Muscle of back (tissue), 11 donors: ENCODE data around the gene WWC2. TPM values are rescaled to one million over a fixed set of nuclear protein-coding genes. Genes with fewer than 3 reads are reported as not detected.

Experiments used
- DNase-seq, 3 donors: peaks; one replicate each; pipeline versions ENCODE4 v3.0.0 to v3.0.0-alpha.2; 2013
- polyA plus RNA-seq, 10 donors: library from polyadenylated mRNA; unstranded; fragments of 120-200 nt; gene quantifications; one replicate each; pipeline ENCODE4 v1.2.1, GENCODE V29; 2013; ENCODE audit not compliant: insufficient read length in 10 of 10

The WWC2 gene
- polyA plus RNA-seq, 10 donors: 16.8 to 26.3 (median 21.0) TPM

DNA sequence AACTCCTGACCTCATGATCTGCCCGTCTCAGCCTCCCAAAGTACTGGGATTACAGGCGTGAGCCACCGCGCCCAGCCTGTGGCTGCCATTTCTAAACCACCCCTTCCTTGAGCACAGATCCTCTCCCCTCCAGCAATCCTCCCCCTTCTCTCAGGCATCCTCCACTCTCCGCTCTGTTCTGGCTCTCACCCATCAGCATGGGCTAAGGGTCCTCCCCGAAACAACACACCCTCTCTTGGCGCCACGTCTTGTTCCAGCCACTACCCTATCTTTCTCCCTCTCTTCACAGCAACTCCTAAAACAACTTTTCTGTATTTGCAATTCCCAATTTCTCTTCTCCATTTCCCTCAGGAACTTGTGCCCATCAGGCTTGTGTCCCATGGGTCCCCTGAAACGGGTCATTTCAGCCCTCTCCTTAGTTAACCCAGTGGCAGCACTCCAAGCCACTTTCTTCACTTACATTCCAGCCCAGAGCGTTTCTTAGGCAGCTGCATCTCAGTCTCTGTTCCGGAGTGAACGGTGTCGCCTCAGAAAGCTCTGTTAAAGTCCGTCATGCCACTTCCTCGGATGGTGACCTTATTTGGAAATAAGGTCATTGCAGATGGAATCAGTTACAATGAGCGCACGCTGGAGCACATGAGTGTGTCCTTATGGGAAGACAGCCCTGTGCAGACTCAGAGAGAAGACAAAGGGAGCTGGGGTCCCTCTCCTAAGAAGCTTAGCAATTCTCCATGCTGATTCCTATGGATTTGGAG is 251.4 kb downstream of the WWC2 start:
- DNase-seq: no peak

DNA sequence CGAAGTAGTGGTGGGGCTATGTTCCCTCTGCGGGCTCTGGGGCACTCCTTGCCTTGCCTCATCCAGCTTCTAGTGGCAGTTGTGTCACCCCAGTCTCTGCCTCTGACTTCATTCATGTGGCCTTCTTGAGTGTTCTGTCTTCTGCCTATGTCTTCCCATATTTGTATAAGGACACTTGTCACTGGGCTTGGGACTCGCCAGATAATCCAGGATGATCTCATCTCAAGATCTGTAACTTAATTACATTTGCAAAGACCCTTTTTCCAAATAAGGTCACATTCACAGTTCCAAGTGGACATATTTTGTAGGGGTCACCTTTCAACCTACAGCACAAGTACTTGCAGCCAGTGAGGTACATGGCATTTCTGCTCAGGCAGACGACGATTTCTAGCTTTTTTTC is 253.5 kb downstream of the WWC2 start:
- DNase-seq: no peak

DNA sequence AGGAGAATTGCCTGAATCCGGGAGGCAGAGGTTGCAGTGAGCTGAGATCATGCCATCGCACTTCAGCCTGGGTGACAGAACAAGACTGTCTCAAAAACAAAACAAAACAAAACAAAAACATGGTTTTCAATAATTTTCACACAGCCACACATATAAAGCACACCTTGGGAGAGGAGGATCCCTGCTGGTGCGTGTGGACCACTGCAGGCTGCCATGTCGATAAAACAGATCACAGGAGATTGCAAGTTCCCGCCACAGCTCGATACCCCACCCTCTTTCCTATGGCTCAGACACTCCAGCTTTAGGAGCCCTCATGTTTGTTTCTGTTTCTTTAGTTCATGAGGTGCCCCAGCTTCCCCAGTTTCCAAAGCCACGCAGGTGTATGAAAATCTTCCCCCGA is 254.5 kb downstream of the WWC2 start:
- DNase-seq: no peak

DNA sequence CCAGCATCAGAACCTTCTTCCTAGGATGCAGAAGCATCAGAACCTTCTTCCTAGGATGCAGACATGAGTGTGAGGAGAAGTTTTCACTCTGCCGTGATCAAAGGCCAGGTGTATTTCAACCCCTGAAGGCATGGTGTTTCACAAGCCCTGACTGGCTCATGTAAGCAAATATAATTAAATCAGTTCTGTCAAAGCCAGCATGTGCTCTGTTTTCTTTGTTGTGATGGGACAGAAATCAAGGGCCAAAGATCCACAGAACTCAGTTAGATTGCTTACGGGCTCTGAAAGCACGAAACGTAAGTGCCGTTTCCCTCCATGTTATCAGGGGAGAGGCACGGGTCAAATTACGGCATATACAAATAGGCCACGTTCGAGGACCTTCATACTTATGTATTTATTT is 255.2 kb downstream of the WWC2 start:
- no peak for DNase-seq

DNA sequence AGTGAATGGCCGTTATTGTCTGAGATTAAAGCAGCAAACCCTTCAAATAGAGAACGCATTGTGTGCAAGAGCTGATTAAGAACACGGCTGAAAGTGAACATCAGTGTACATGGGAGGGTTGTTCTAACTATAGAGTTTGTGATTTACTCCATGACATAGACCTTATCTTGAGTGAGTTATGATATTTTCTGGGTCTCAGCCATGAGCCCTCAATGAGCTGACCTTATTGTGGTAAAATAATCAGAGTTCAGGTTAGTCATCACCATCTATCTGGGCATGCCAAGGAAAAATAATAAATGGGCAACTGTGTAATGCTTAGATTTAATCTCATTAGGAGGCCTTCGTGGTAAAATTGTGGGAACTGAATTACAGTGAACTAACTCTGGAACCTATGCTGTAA is 256.3 kb downstream of the WWC2 start:
- DNase-seq: peak in 1 of 3 donors; percentile 58

DNA sequence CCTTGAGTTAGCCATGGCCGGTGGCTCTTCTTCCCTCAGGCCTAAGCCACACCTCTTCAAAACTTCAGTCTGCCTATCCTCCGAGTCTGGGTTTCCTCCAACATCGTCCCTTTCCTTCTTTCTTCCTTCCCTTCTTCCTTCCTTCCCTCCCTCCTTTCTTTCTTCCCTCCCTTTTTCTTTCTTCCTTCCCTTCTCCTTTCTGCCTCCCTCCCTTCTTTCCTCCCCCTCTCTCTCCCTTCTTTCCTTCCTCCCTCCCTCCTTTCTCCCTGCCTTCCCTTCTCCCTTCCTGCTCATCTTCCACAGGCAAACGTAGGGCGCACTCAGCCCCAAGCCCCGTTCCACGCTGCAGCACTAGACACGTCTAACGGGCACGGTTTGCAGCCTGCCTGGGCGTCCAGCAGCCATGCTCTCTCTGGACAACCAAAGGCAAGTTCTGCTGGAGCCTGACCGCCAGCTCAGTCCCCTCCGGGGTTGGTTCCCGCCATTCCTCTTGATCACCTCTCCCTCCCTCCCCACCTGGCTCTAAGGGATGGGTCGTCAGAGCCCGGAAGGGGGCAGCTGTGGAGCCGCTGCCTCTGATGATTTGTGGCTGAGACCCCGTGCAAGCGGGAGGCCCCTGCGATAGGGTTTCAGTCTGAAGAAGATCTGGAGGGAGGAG is 257.2 kb downstream of the WWC2 start:
- DNase-seq: no peak

DNA sequence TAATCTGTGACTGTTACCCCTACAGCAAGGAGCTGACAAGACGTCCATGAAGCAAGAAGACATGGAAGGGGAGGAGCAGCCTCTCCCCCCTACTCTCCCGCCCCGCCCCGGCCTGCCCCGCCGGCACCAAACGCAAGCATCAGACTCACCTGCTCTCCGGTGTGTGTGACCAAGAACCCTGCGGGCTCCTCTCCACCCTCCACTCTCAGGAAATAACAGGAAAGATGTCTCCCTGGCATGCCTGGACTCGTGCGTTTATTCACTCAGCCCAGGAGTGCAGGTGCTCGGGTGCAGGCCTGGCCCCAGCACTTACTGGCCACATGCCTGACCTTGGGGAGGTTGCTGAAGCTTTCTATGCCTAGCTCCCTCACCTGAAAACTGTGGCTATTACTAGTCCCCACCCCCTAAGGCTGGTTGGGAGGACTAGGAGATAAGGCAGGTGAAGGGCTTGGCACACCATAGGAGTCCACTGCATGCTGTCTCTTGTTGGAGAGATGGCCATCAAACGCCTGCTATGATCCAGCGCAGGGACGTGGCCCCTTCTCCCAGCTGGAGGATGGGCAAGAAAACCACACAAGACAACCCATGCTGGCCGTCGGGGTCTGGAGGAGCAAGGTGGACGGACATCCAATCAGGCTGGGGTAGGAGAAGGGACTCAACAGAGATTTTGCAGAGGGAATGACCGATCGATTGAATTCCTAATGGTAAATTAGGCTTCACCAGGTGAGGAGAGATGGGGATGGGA is 258.0 kb downstream of the WWC2 start:
- DNase-seq: no peak

DNA sequence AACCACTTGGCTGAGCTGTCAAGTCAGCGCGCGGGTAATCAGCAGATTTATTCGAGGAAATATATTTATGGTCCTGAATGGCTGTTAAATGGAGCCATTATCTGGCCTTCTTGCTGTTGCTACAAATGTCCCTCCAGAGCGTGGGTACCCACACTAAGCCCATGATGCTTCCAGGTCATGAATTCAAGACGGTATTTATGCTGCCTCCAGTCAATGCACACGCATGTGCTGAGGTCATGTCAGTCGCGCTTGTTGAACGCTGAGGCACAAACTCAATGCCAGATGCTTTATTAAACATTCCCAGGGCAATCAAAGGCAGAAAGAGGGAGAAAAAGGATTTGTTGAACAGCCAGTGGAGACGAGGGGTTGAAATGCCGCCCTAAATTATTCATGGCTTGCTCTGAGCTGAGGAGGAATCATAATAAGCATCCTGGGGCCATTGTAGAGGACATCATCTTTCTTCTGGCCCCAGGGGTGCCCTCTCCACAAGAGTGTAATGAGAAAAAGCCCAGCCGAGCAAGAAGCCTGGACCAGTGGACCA is 259.2 kb downstream of the WWC2 start:
- no peak for DNase-seq

DNA sequence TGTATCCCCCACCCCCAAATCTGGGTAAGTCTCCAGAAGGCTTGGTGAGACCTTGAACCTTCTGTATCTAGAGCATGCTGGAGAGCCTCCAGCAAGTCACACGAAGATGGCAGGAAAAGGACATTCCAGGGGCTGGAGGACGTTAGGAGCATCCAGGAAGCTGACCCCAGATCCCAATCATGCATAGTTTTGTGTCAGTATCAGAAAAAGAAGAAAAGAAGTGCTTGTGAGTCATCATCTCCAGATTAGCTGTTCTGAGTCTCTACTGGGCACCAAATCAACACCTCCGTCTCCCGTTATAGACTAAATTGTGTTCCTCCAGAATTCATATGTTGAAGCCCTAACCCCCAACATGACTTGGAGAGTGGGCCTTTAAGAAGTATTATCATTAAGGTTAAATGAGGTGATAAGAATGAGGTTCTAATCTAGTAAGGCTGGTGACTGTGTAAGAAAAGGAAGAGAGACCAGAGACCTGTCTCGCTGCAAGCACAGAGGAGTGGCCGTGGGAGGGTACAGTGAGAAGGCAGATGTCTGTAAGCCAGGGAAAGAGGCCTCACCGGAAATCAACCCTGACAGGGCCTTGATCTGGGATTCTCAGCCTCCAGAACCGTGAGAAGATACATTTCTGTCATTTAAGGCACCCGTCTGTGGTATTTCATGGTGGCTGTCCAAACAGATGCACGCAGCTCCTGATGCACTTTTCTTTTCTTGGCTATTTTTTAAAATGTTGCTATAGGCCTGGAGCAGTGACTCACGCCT is 261.3 kb downstream of the WWC2 start:
- DNase-seq: peak in 1 of 3 donors; percentile 56

DNA sequence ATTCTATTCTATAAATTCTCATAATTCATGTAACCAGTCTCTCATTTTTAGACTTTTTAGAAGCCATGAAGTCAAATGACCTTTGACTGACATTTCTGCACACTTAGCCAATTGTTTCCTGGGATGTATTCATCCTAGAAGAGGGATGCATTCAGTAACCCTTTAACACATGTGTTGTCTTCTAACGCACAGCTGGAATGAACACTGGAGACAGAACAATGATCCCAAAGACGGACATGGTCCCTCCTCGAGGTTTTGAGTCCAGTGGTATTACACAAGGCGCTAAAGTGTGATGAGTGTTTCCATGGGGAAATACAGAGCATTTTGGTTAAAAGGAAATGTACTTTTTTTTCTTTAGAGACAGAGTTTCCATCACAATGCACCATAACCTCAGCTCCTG is 263.0 kb downstream of the WWC2 start:
- DNase-seq: no peak

DNA sequence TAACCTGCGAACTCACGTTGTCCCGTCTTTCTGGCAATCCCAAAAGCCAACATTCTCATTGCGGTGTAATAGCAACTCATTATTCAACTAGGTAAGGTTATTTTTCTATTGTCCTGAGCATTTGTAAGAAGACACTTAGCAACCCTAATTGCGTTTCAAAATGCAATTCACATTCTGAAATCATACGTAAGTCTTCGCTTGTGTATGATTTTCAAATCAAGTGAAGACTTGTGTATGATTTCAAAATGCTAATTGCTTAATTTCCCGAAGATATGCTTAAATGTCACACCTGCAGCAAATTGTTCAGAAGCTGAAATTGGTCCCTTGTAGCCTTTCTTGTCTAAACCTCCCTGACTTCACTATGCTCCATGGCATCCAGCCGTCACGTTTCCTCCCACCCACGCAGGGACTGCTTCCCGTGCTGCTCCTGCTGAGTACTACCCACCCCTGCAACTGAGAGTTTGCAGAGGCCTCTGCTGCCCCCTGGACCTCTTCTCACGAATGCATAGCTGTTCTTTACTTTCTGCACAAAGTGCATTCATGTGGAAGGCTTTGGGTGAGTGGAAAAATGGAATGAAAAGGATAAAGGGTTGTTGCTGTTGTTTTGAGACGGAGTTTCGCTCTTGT is 264.0 kb downstream of the WWC2 start:
- DNase-seq: peak in 1 of 3 donors; percentile 23

DNA sequence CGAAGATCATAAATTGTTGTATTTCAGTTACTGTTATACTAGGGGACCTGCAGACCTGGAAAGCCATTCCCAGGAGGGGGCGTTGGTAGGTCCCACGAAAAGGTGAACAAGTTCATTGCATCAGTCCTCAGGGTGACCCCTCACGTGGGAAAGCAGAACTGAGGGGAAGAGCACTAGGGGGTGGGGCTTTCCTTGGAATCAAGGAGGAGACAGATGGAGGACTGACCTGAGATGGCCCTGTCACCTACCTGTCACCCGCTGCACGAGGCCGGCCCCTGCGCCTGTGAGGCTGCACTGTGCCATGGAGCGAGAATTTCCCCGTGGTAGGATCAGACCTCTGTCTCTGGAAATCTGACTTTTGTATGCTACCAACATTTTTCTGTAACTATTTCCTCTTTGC is 265.0 kb downstream of the WWC2 start:
- no peak for DNase-seq

DNA sequence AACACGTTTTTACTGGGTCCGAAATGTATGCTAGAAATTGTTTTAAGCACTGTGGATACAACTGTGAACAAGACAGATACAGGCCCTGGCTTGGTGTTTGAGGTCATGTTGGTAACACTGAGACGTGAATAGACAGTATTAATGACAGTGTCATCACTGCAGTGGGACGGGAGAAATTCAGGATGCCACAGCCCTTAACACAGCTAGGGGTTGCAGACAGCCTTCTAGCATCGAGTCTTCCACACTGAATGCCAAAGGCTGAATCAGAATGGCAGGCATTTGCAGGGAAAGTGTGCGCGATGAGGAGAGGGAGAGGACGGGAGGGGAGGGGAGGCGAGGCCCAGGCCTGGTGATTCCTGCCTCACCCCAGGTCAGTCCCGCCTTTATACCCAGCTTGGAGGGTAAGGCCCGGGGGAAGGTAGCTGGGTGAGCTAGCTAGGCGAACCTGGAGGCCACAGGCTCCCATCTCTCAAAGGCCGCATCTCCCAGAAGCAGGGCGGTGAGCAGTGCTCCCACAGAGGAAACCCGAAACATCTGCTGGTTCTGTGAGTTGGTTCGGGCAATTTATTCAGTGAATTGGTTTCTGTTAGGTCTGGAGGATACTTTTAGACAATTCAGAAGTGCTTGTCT is 267.3 kb downstream of the WWC2 start:
- DNase-seq: no peak

DNA sequence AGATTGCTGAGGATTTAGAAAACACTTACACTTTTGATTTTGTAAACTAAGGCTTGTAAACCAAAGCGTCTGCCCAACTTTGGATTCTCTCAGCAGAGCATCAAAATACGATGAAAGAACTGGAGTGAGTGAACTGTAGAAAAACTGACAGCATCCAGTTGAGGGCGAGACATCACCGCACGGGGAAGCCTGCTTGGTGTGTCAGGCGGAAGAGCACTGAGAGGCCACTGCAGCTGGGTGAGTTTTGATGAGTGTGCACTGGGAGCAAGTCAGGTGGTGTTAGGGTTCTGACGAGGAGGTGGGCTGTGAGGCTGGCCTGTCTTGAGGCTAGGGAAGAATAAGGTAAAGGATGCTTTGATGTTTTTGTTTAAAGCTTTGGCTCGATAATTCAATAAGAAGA is 270.0 kb downstream of the WWC2 start:
- no peak for DNase-seq

Other genes with a start within 250 kb of the WWC2 start
- 10 to 100 TPM; 58.9 to 80.7 (median 67.1) TPM for gene DCTD, start 181.9 kb upstream of the WWC2 start, polyA plus RNA-seq
- under 1 TPM in 8 of 10 donors, not detected in 2; 0.09 to 0.33 (median 0.20) TPM for gene CLDN22, start 221.0 kb downstream of the WWC2 start, polyA plus RNA-seq
- gene CLDN24, start 223.2 kb downstream of the WWC2 start, polyA plus RNA-seq: not detected